ENCODE results near the gene MRPS6. TPM values are rescaled to one million over a fixed set of nuclear protein-coding genes. Genes with fewer than 3 reads are reported as not detected.

MRPS6 gene
- total RNA-seq, 4 donors from 2014 or later = 39.3 to 56.7 (median 45.8) TPM

DNA sequence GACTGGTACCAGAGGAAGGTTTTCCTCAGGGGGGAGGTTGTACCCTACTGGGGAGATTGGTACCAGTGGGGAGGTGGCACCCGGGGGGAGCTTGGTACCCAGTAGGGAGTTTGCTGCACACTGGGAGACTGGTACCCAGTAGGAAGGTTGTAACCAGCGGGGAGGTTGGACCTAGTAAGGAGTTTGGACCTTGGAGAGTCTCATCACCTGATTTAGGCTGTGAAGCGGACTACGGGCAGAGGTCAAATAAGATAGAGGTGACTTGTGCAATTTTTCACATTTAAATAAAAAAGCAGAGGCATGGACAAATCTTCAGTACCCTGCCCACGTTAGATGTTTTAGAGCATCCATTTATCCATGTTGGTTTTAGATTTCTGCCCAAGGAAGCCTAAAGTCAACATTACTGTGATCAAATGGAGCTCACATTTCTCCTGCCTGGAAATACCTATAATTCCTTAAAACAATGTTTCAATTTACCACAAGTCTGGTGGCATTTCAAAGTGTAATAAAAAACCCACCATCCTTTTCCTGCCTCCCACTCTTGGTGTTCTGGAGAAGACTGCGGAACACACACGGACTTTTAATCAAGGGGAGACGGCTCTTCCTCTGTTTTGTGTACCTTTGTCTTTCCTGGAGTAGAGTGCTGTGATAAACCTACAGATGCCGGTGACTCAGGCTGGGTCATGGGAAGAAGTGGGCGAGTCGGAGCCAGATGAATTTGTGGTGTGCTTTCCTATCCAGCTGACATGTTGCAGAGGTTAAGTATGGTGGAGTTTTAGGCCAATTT is 36.2 kb upstream of the MRPS6 start:
- WGBS = 90% methylated on average over 11 of the region's 11 CpGs
- H3K4me3 ChIP-seq = no peak overlapping the region
- no peaks in the 10 kb centered on the region for H3K27me3 ChIP-seq
- no peak overlapping the region for H3K27ac ChIP-seq
- no peaks in the 10 kb centered on the region for H3K9me3 ChIP-seq
- TF ChIP-seq POLR2A (IDR thresholded peaks at IDR 0.05) (no peak), POLR2AphosphoS5 (IDR thresholded peaks at IDR 0.05) (no peak)
- H3K4me1 ChIP-seq = peaks cover 9% of the 10 kb centered on the region
- DNase-seq (ENCODE audit: low spot score in 2 of 2) = no peak
- no peaks in the 10 kb centered on the region for H3K36me3 ChIP-seq

GRCh38 chr21:34039678-34040382 is 33.5 kb upstream of the MRPS6 start:
- TF ChIP-seq CTCF (IDR thresholded peaks at IDR 0.05) = no peak
- TF ChIP-seq EP300 (IDR thresholded peaks at IDR 0.05) = no peak
- WGBS = 57% methylated on average over 10 of the region's 10 CpGs

GRCh38 chr21:34042735-34043134 is 30.6 kb upstream of the MRPS6 start:
- no peak for DNase-seq (ENCODE audit: low spot score in 2 of 2)
- Histone ChIP-seq H3K27ac (no peak overlapping the region), H3K4me3 (no peak overlapping the region), H3K9me3 (no peaks in the 10 kb centered on the region), H3K36me3 (no peaks in the 10 kb centered on the region), H3K27me3 (no peaks in the 10 kb centered on the region), H3K4me1 (no peaks in the 10 kb centered on the region)
- TF ChIP-seq POLR2A (IDR thresholded peaks at IDR 0.05) (no peak), POLR2AphosphoS5 (IDR thresholded peaks at IDR 0.05) (no peak), EP300 (IDR thresholded peaks at IDR 0.05) (no peak), CTCF (IDR thresholded peaks at IDR 0.05) (no peak)
- WGBS = 97% methylated on average over 1 of the region's 1 CpG

More at GRCh38 chr21:34039678-34040382, 33.5 kb upstream of the MRPS6 start:
- Histone ChIP-seq H3K9me3 (no peaks in the 10 kb centered on the region), H3K4me1 (peaks cover 2% of the 10 kb centered on the region), H3K4me3 (no peak overlapping the region), H3K36me3 (no peaks in the 10 kb centered on the region), H3K27ac (no peak overlapping the region), H3K27me3 (no peaks in the 10 kb centered on the region)
- no peak for DNase-seq (ENCODE audit: low spot score in 2 of 2)

DNA sequence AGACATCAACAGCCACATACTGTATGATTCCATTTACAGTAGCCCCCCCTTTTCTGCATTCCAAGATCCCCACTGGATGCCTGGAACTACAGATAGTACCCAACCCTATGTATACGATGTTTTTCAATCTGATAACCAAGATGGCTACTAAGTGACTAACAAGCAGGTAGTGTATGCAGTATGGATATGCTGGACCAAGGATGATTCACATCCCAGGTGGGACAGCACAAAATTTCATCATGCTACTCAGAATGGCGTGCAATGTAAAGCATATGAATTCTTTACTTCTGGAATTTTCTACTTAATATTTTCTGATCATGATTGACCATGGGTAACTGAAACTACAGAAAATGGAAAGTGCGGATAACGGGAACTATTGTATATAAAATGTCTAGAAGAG is 30.0 kb upstream of the MRPS6 start:
- WGBS = 75% methylated on average over 4 of the region's 4 CpGs

GRCh38 chr21:34046917-34047316 is 26.5 kb upstream of the MRPS6 start:
- no peak overlapping the region for H3K4me3 ChIP-seq
- H3K4me1 ChIP-seq = no peaks in the 10 kb centered on the region
- no peak overlapping the region for H3K27ac ChIP-seq
- 79% methylated on average over 6 of the region's 6 CpGs for WGBS
- TF ChIP-seq EP300 (IDR thresholded peaks at IDR 0.05) (no peak), POLR2A (IDR thresholded peaks at IDR 0.05) (no peak), POLR2AphosphoS5 (IDR thresholded peaks at IDR 0.05) (no peak), CTCF (IDR thresholded peaks at IDR 0.05) (no peak)
- no peaks in the 10 kb centered on the region for H3K9me3 ChIP-seq
- H3K36me3 ChIP-seq = no peaks in the 10 kb centered on the region
- no peaks in the 10 kb centered on the region for H3K27me3 ChIP-seq
- DNase-seq (ENCODE audit: low spot score in 2 of 2) = no peak

More for the DNA sequence above, 30.0 kb upstream of the MRPS6 start:
- TF ChIP-seq POLR2AphosphoS5 (IDR thresholded peaks at IDR 0.05) (no peak), EP300 (IDR thresholded peaks at IDR 0.05) (no peak), CTCF (IDR thresholded peaks at IDR 0.05) (no peak), POLR2A (IDR thresholded peaks at IDR 0.05) (no peak)
- no peaks in the 10 kb centered on the region for H3K36me3 ChIP-seq
- H3K4me3 ChIP-seq = no peak overlapping the region
- H3K9me3 ChIP-seq = no peaks in the 10 kb centered on the region
- H3K27me3 ChIP-seq = no peaks in the 10 kb centered on the region
- no peak overlapping the region for H3K27ac ChIP-seq
- no peak for DNase-seq (ENCODE audit: low spot score in 2 of 2)
- no peaks in the 10 kb centered on the region for H3K4me1 ChIP-seq

Data from suprapubic skin (tissue), 4 donors.